HepG2 (cell line): ENCODE measurements around the gene JPT1. TPM values are rescaled to one million over a fixed set of nuclear protein-coding genes. Genes with fewer than 3 reads are reported as not detected.

ENCODE experiments used
- ARID4A ChIP-seq: sonication (generic); formaldehyde crosslinking; IDR thresholded peaks from 2 replicates; pipeline ENCODE4 v1.5.0; 2020; ENCODE audit warnings: mild to moderate bottlenecking, missing genetic modification reagents, borderline replicate concordance
- ELF1 ChIP-seq: sonication (generic); formaldehyde crosslinking; IDR thresholded peaks from 2 replicates; pipeline ENCODE4 v1.4.0; 2020; ENCODE audit warnings: missing genetic modification reagents
- IRF2 ChIP-seq: IDR thresholded peaks from 2 replicates; pipeline ENCODE4 v1.6.1; 2018; ENCODE audit warnings: missing genetic modification reagents, missing compliant biosample characterization
- KLF6 ChIP-seq: IDR thresholded peaks from 2 replicates; pipeline ENCODE4 v1.8.0; 2016; ENCODE audit warnings: missing biosample characterization, missing genetic modification reagents
- MNT ChIP-seq: fragments of 450-650 bp; IDR thresholded peaks from 2 replicates; pipeline ENCODE4 v1.6.1; 2016
- PATZ1 ChIP-seq: sonication (generic); formaldehyde crosslinking; IDR thresholded peaks from 2 replicates; pipeline ENCODE4 v1.4.0; 2020; ENCODE audit warnings: missing genetic modification reagents
- RNF219 ChIP-seq: sonication (generic); formaldehyde crosslinking; IDR thresholded peaks from 2 replicates; pipeline ENCODE4 v1.5.0; 2020; ENCODE audit warnings: mild to moderate bottlenecking, missing genetic modification reagents
- ZNF317 ChIP-seq: sonication (generic); formaldehyde crosslinking; IDR thresholded peaks from 2 replicates; pipeline ENCODE4 v1.5.0; 2020; ENCODE audit warnings: mild to moderate bottlenecking, missing genetic modification reagents
- ZNF350 ChIP-seq: sonication (generic); formaldehyde crosslinking; IDR thresholded peaks from 2 replicates; pipeline ENCODE4 v1.4.0; 2020; ENCODE audit warnings: mild to moderate bottlenecking, low read depth, missing genetic modification reagents, borderline replicate concordance
- ZNF484 ChIP-seq: sonication (generic); formaldehyde crosslinking; IDR thresholded peaks from 2 replicates; pipeline ENCODE4 v1.5.1; 2020; ENCODE audit warnings: mild to moderate bottlenecking, low read depth, missing genetic modification reagents, borderline replicate concordance
- ZNF512B ChIP-seq: sonication (generic); formaldehyde crosslinking; IDR thresholded peaks from 2 replicates; pipeline ENCODE4 v1.5.1; 2020; ENCODE audit warnings: missing genetic modification reagents, mild to moderate bottlenecking, borderline replicate concordance
- ZNF674 ChIP-seq: sonication (generic); formaldehyde crosslinking; IDR thresholded peaks from 2 replicates; pipeline ENCODE4 v1.5.0; 2020; ENCODE audit warnings: low read depth, mild to moderate bottlenecking, missing genetic modification reagents
- ZNF678 ChIP-seq: sonication (generic); formaldehyde crosslinking; IDR thresholded peaks from 2 replicates; pipeline ENCODE4 v1.4.0; 2020; ENCODE audit warnings: mild to moderate bottlenecking, missing genetic modification reagents
- ZNF749 ChIP-seq: sonication (generic); formaldehyde crosslinking; IDR thresholded peaks from 2 replicates; pipeline ENCODE4 v1.8.0; 2022; ENCODE audit warnings: mild to moderate bottlenecking, missing genetic modification reagents, moderate library complexity, borderline replicate concordance
- polyA plus RNA-seq, 8 experiments: library from polyadenylated mRNA; depleted of rRNA in 3 of 8; stranded (reverse) in 7 of 8; unstranded in 1 of 8; fragments of >200 nt; fragmentation: Illumina TruSeq in 4 of 8; extraction: Trizol in 4 of 8; gene quantifications; 2 replicates each; pipeline versions ENCODE4 v1.2.1 to v1.2.3, GENCODE V29; 2011 to 2016; ENCODE audit warnings: low read depth in 4 of 8, missing spikeins in 1 of 8, mixed read lengths in 1 of 8; ENCODE audit not compliant: insufficient read depth in 1 of 8
- total RNA-seq, 5 experiments: library from RNA; depleted of rRNA; stranded (reverse); fragments of >200 nt; fragmentation: Illumina TruSeq; extraction: Trizol; gene quantifications; 2 replicates each; pipeline ENCODE4 v1.2.3, GENCODE V29; 2016; ENCODE audit warnings: low read depth in 1 of 5

The JPT1 gene
- total and polyA plus RNA-seq, 2 of the 13 experiments (the other 11 are each of a cell fraction or from before 2014, with no cell fraction given) = 43.3 to 256 TPM

- TF ChIP-seq RNF219 (CRISPR knock-in tag) (no peak), MNT (0 out of 2 replicates have a peak, but pooled peaks have one; percentile 13), ZNF484 (no peak), KLF6 (CRISPR knock-in tag) (0 out of 2 replicates have a peak, but pooled peaks have one; percentile 22), ARID4A (CRISPR knock-in tag) (peak; percentile 70), PATZ1 (CRISPR knock-in tag) (peak; percentile 74), ZNF674 (CRISPR knock-in tag) (peak; percentile 98), ZNF317 (peak; percentile 33; the same call in 1 of the 2 replicates), ZNF350 (CRISPR knock-in tag) (no peak), ZNF512B (no peak), IRF2 (peak; percentile 70; the same call in 1 of the 2 replicates), ZNF749 (CRISPR knock-in tag) (0 out of 2 replicates have a peak, but pooled peaks have one; percentile 83), ZNF678 (CRISPR knock-in tag) (no peak), ELF1 (CRISPR knock-in tag) (no peak)
Observed at GRCh38 chr17:75182569-75183436, 28.5 kb upstream of the JPT1 start, which contains the start of gene SUMO2 (continued).
